ENCODE data around the gene TNK1.

The TNK1 gene

DNA sequence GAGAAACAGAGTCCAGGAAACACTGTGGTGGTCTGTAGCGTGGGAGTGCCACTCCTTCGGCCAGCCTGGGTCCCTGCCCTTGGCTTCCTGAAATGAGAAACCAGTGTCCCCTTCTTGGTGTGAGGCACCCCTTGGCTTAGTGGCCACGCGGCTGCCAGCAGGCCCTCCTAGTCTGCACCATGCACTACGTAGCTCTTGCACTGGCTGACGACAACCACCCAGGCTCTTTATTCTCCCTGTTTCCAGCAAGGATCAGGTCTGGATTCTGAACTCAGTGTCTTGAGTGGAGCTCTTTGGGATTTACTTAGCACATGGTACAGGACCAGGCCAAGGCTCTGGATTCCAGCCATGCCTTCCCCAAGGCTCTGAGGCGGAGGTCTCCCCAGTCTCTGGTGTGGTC, 46.7 kb downstream of the TNK1 start:
- DNase-seq (ENCODE audit: insufficient read length, low spot score): no peak
- no peak for FAIRE-seq
- TF ChIP-seq SPI1 (IDR thresholded peaks at IDR 0.05; ENCODE audit: low read depth, low read length) (no peak), POLR2A (IDR thresholded peaks at IDR 0.05; ENCODE audit: low read depth, low read length) (no peak), PAX5 (IDR thresholded peaks at IDR 0.05; ENCODE audit: insufficient read depth, low read length, severe bottlenecking) (no peak), POLR2AphosphoS5 (IDR thresholded peaks at IDR 0.05; ENCODE audit: low read depth, low read length) (no peak), POU2F2 (IDR thresholded peaks at IDR 0.05; ENCODE audit: low read depth, low read length) (no peak), TAF1 (IDR thresholded peaks at IDR 0.05; ENCODE audit: low read depth, low read length) (no peak)

- TF ChIP-seq PAX5 (IDR thresholded peaks at IDR 0.05; ENCODE audit: insufficient read depth, low read length, severe bottlenecking): no peak
- TF ChIP-seq POU2F2 (IDR thresholded peaks at IDR 0.05; ENCODE audit: low read depth, low read length): no peak
- no peak for TF ChIP-seq POLR2A (IDR thresholded peaks at IDR 0.05; ENCODE audit: low read depth, low read length)
- TF ChIP-seq POLR2AphosphoS5 (IDR thresholded peaks at IDR 0.05; ENCODE audit: low read depth, low read length): no peak
- TF ChIP-seq TAF1 (IDR thresholded peaks at IDR 0.05; ENCODE audit: low read depth, low read length): no peak
- no peak for TF ChIP-seq SPI1 (IDR thresholded peaks at IDR 0.05; ENCODE audit: low read depth, low read length)
- no peak for FAIRE-seq
Observed at GRCh38 chr17:7428557-7428956, 47.7 kb downstream of the TNK1 start, which contains the start of gene SPEM3. SPEM3 (plus strand) TSS chr17:7428857; CDS start chr17:7428903, 46 bp downstream.

DNA sequence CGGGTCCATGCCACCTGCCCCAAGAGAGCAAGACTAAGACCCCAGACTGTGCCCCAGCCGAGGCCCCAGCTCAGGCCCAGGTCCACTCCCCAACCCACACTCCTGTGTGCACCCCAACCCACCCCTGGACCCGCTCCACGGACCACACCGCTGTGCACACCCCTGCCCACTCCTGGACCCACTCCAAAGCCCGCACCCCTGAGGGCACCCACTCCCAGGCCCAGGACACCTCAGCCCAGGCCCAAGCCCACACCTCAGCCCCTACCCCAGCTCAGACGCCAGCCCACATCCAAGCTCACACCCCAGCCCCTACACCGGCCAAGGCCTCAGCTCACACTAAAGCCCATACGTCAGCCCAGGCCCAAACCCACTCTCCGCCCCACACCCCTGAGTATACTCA, 48.8 kb downstream of the TNK1 start:
- DNase-seq (ENCODE audit: insufficient read length, low spot score) (no peak), FAIRE-seq (no peak)
- no peak for TF ChIP-seq PAX5 (IDR thresholded peaks at IDR 0.05; ENCODE audit: insufficient read depth, low read length, severe bottlenecking)
- TF ChIP-seq POLR2A (IDR thresholded peaks at IDR 0.05; ENCODE audit: low read depth, low read length): no peak
- no peak for TF ChIP-seq TAF1 (IDR thresholded peaks at IDR 0.05; ENCODE audit: low read depth, low read length)
- no peak for TF ChIP-seq SPI1 (IDR thresholded peaks at IDR 0.05; ENCODE audit: low read depth, low read length)

More at GRCh38 chr17:7428557-7428956, 47.7 kb downstream of the TNK1 start, which contains the start of gene SPEM3:
- DNase-seq (ENCODE audit: insufficient read length, low spot score): no peak

GRCh38 chr17:7431231-7431630, 50.3 kb downstream of the TNK1 start:
- FAIRE-seq: no peak
- DNase-seq (ENCODE audit: insufficient read length, low spot score): no peak
- TF ChIP-seq TAF1 (IDR thresholded peaks at IDR 0.05; ENCODE audit: low read depth, low read length): no peak
- no peak for TF ChIP-seq POU2F2 (IDR thresholded peaks at IDR 0.05; ENCODE audit: low read depth, low read length)
- no peak for TF ChIP-seq POLR2A (IDR thresholded peaks at IDR 0.05; ENCODE audit: low read depth, low read length)
- no peak for TF ChIP-seq PAX5 (IDR thresholded peaks at IDR 0.05; ENCODE audit: insufficient read depth, low read length, severe bottlenecking)
- TF ChIP-seq SPI1 (IDR thresholded peaks at IDR 0.05; ENCODE audit: low read depth, low read length): no peak
- TF ChIP-seq POLR2AphosphoS5 (IDR thresholded peaks at IDR 0.05; ENCODE audit: low read depth, low read length): no peak

DNA sequence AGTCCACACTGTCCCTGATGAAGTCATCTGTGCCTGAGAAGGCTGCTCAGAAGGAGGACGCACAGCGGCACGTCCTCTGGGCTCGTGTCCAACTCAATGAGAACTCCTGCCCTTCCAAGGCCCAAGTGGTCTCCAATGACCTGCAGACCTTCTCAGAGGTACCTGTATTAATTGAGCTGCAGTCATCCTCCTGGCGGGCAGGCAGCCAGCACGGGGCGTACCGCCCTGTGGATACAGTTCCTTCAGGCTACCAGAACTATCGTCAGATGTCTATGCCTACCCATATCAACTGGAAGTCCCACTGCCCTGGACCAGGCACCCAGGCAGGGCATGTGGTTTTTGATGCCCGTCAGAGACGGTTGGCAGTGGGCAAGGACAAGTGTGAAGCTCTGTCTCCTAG, 51.4 kb downstream of the TNK1 start:
- no peak for FAIRE-seq
- DNase-seq (ENCODE audit: insufficient read length, low spot score): no peak
- no peak for TF ChIP-seq POLR2A (IDR thresholded peaks at IDR 0.05; ENCODE audit: low read depth, low read length)
- no peak for TF ChIP-seq POLR2AphosphoS5 (IDR thresholded peaks at IDR 0.05; ENCODE audit: low read depth, low read length)
- no peak for TF ChIP-seq POU2F2 (IDR thresholded peaks at IDR 0.05; ENCODE audit: low read depth, low read length)
- TF ChIP-seq PAX5 (IDR thresholded peaks at IDR 0.05; ENCODE audit: insufficient read depth, low read length, severe bottlenecking): no peak
- no peak for TF ChIP-seq SPI1 (IDR thresholded peaks at IDR 0.05; ENCODE audit: low read depth, low read length)
- TF ChIP-seq TAF1 (IDR thresholded peaks at IDR 0.05; ENCODE audit: low read depth, low read length): no peak

DNA sequence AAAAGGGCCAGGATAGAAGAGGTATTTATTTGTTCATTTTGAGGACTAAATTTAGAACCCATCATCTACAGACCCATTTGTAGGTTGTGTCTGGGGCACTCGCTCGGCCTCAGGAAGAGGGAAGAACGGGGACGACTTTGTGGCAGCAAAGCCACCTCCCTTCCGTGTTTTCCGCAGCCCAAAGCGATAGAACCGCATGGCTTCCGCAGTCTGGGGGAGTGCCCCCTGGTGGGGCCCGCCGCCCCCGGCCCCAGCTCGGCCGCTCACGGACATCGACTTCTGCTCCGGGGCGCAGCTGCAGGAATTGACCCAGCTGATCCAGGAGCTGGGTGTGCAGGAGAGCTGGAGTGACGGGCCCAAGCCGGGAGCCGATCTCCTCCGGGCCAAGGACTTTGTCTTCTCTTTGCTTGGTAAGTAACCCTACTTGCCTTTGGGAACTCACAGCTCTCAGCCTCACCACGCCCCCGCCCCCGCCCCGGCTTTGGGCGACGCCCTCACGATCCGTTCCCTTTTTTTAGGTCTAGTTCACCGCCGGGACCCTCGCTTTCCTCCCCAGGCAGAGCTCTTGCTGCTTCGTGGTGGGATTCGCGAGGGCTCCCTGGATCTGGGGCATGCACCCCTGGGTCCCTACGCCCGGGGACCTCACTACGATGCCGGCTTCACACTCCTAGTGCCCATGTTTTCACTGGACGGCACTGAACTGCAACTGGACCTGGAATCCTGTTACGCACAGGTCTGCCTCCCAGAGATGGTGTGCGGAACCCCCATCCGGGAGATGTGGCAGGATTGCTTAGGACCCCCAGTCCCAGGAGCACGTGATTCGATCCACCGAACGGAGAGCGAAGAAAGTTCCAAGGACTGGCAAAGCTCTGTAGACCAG, 55.0 kb downstream of the TNK1 start:
- no peak for DNase-seq (ENCODE audit: insufficient read length, low spot score)
- no peak for FAIRE-seq
- TF ChIP-seq SPI1 (IDR thresholded peaks at IDR 0.05; ENCODE audit: low read depth, low read length) (0 out of 2 replicates have a peak, but pooled peaks have one; percentile 3), TAF1 (IDR thresholded peaks at IDR 0.05; ENCODE audit: low read depth, low read length) (no peak)

DNA sequence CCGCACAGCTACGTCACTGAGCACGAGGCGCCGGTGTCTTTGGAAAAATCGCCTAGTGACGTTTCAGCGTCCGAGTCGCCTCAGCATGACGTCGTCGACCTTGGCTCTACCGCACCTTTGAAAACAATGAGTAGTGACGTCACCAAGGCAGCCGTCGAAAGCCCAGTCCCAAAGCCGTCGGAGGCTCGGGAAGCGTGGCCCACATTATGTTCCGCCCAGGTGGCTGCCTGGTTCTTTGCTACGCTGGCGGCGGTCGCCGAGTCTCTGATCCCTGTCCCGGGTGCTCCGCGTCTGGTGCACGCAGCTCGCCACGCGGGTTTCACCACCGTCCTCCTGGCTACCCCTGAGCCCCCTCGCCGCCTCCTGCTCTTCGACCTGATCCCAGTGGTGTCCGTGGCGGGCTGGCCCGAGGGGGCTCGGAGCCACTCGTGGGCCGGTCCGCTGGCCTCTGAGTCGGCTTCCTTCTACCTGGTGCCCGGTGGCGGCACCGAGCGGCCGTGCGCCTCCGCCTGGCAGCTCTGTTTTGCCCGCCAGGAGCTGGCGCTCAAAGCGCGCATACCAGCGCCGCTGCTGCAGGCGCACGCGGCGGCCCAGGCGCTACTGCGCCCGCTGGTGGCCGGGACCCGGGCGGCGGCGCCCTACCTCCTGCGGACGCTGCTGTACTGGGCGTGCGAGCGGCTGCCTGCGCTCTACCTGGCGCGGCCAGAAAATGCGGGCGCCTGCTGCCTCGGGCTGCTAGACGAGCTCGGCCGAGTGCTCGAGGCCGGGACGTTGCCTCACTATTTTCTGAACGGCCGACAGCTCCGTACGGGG, 55.9 kb downstream of the TNK1 start:
- TF ChIP-seq SPI1 (IDR thresholded peaks at IDR 0.05; ENCODE audit: low read depth, low read length) (no peak), PAX5 (IDR thresholded peaks at IDR 0.05; ENCODE audit: insufficient read depth, low read length, severe bottlenecking) (peak; percentile 12)
- FAIRE-seq (no peak), DNase-seq (ENCODE audit: insufficient read length, low spot score) (peak; percentile 58)

DNA sequence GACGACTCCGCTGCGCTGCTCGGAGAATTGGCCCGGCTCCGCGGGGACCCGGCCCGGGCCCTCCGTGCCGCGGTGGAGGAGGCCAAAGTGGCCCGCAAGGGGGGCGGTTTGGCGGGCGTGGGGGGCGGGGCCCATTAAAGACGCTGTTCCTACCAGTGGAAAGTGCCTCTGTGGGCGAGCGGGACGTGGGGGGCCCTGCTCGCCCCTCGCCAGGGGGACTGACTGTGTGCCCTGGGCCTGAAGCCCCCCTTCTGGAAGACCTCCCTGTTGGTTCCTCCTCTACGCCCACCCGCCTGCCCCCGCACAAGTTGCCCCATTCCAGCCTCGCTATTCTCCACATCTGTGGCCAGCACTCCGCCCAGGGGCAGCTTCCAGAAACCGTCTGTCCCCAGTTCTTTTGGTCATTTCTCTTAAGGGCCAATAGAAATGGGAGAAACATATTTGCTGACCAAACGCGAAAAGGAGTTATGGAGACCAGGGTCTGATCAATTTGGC, 56.5 kb downstream of the TNK1 start:
- DNase-seq (ENCODE audit: insufficient read length, low spot score) (no peak), FAIRE-seq (peak; percentile 38)
- TF ChIP-seq TAF1 (IDR thresholded peaks at IDR 0.05; ENCODE audit: low read depth, low read length) (no peak), SPI1 (IDR thresholded peaks at IDR 0.05; ENCODE audit: low read depth, low read length) (no peak), POLR2AphosphoS5 (IDR thresholded peaks at IDR 0.05; ENCODE audit: low read depth, low read length) (no peak), POLR2A (IDR thresholded peaks at IDR 0.05; ENCODE audit: low read depth, low read length) (no peak), POU2F2 (IDR thresholded peaks at IDR 0.05; ENCODE audit: low read depth, low read length) (no peak), PAX5 (IDR thresholded peaks at IDR 0.05; ENCODE audit: insufficient read depth, low read length, severe bottlenecking) (no peak)

- no peak for TF ChIP-seq TAF1 (IDR thresholded peaks at IDR 0.05; ENCODE audit: low read depth, low read length)
- no peak for TF ChIP-seq SPI1 (IDR thresholded peaks at IDR 0.05; ENCODE audit: low read depth, low read length)
- TF ChIP-seq POLR2AphosphoS5 (IDR thresholded peaks at IDR 0.05; ENCODE audit: low read depth, low read length): no peak
- no peak for TF ChIP-seq POU2F2 (IDR thresholded peaks at IDR 0.05; ENCODE audit: low read depth, low read length)
- TF ChIP-seq POLR2A (IDR thresholded peaks at IDR 0.05; ENCODE audit: low read depth, low read length): no peak
- no peak for TF ChIP-seq PAX5 (IDR thresholded peaks at IDR 0.05; ENCODE audit: insufficient read depth, low read length, severe bottlenecking)
- no peak for DNase-seq (ENCODE audit: insufficient read length, low spot score)
- FAIRE-seq: peak; percentile 54
Observed at GRCh38 chr17:7437950-7438614, 57.2 kb downstream of the TNK1 start.

Data from GM12891 (cell line).